ENCODE measurements around the gene KRT74.

Gene KRT74

DNA sequence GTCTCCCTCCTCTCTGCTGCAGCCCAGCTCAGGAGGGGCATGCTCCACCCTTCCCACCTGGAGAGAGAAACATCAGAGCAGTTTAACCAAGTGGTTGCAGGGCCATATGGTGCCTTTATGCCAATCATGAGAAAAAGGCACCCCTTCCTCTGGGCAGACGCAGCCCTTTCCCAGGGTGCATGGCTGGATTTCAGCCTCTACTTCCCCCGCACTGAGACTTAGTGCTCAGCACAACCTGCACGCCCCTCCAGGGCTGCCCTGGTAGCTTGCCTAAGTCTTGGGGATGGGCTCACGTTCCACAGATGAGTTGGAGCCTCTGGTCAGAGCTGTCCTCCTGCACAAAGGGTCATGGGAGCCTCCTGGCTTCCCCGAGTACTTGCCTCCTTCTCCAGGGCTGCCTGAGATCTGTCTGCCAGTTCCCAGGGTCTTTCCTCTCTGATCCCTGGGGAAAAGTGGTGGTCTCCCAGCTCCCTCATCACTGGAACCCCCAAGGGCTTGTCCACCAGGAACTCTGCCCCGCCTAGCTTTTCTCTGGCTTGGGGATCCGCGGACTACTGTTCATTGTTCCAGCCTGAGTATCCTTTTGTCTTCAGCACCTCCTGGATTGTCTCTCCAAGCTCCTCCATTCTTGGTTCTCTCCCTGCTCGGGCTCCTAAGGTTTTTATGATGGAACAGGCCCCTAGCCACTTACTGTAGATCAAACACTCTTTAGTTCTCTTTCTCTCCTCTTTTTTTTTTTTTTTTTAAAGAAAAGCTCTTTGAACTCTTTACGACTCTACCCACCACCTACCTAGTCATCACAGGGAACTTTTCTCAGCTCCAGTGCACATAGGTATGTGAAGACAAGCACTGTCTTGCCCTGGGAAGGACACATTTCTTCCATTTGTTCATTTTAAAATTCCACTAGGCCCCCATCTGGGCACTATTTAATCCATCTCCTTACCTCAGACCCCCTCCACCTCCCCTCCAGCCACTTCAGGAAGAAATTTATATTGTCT is 6.1 kb upstream of the KRT74 start:
- H3K4me3 ChIP-seq (ENCODE audit: low read depth, low read length), result no peak overlapping the region
- no peak for DNase-seq (ENCODE audit: low read depth)

GRCh38 chr12:52578469-52578868 is 4.8 kb upstream of the KRT74 start:
- no peak for DNase-seq (ENCODE audit: low read depth)
- H3K4me3 ChIP-seq (ENCODE audit: low read depth, low read length), result no peak overlapping the region

- H3K4me3 ChIP-seq (ENCODE audit: low read depth, low read length), result no peak overlapping the region
- DNase-seq (ENCODE audit: low read depth), result no peak
Observed at GRCh38 chr12:52577316-52577715, 3.7 kb upstream of the KRT74 start.

DNA sequence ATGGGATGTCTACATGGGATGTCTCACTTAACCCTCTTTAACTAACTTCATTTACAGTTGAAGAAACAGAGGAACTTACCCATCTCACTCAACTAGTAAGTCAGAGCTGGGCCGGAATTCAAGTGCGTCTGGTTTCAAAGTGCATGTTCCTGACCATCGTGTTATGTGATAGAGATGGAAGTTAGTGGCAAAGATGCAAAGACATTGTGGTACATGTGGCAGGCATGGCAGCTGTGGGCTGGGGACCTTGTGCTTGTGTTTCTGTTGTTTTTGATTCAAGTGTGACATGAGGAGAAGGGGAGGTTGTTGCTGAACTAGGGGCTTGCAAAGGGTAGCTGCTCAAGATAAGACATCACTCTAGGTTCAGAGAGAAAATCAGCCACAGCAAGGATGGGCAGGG is 2.3 kb upstream of the KRT74 start:
- DNase-seq (ENCODE audit: low read depth), result no peak
- H3K4me3 ChIP-seq (ENCODE audit: low read depth, low read length), result no peak overlapping the region

- no peak overlapping the region for H3K4me3 ChIP-seq (ENCODE audit: low read depth, low read length)
- DNase-seq (ENCODE audit: low read depth), result no peak
Observed at GRCh38 chr12:52575256-52575655, 1.6 kb upstream of the KRT74 start.

- H3K4me3 ChIP-seq (ENCODE audit: low read depth, low read length), result no peak overlapping the region
- no peak for DNase-seq (ENCODE audit: low read depth)
Observed at GRCh38 chr12:52573306-52573705, 337 bp downstream of the KRT74 start.

DNA sequence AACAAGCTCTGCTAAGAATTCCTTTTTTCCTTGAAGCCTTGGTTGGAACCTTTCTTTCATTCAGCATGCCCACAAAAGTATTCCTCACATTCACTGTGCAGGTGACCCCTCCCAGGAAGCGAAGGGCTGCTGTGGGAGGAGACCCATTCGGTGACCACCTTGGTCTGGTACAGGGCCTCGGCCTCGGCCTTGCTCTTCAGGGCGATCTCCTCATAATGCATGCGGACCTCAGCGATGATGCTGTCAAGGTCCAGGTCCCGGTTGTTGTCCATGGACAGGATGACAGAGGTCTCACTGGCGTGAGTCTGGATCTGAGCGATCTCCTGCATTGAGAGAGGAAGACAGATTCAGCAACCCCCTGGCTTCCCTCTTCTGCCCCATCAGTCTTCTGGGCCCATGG is 3.1 kb downstream of the KRT74 start:
- DNase-seq (ENCODE audit: low read depth), result no peak
- no peak overlapping the region for H3K4me3 ChIP-seq (ENCODE audit: low read depth, low read length)

DNA sequence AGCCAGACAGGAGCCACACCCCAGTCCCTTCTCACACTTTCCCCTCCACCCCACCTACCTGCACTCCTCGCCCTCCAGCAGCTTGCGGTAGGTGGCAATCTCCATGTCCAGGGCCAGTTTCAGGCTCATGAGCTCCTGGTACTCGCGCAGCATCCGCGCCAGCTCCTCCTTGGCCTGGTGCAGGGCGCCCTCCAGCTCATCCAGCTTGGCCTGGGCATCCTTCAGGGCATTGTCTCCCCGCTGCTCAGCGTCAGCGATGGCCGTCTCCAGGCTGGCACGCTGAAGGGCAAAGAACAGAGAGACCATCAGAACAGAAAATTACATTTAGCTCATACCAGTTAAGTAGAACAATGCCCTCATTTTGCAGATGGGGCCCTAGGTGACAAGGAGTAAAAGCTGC is 5.5 kb downstream of the KRT74 start:
- no peak overlapping the region for H3K4me3 ChIP-seq (ENCODE audit: low read depth, low read length)
- DNase-seq (ENCODE audit: low read depth), result no peak

GRCh38 chr12:52566847-52567291 is 6.8 kb downstream of the KRT74 start:
- no peak overlapping the region for H3K4me3 ChIP-seq (ENCODE audit: low read depth, low read length)
- DNase-seq (ENCODE audit: low read depth), result no peak

- no peak overlapping the region for H3K4me3 ChIP-seq (ENCODE audit: low read depth, low read length)
- no peak for DNase-seq (ENCODE audit: low read depth)
Observed at GRCh38 chr12:52564582-52564981, 9.1 kb downstream of the KRT74 start.

- H3K4me3 ChIP-seq (ENCODE audit: low read depth, low read length), result no peak overlapping the region
- DNase-seq (ENCODE audit: low read depth), result no peak
Observed at GRCh38 chr12:52561880-52562449, 11.7 kb downstream of the KRT74 start.

DNA sequence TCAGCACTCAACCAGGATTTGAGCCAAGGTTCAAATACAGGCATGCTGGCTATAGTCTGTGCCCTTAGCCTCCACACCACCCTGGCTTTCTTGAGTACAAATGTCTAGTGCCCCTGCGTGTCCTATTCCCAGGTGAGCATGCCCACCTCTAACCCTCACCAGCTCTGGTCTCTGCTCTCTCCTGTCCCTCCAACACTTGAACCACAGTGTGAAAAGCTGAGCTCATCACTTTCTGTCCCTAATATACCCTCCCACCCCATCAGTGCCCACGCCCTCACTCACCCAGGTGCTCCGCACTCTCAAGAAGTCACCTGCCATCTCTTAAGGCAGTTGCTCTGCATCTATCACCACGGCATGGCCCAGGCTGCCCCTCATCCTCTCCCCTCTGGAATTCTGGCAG is 13.7 kb downstream of the KRT74 start:
- DNase-seq (ENCODE audit: low read depth), result no peak
- H3K4me3 ChIP-seq (ENCODE audit: low read depth, low read length), result no peak overlapping the region

DNA sequence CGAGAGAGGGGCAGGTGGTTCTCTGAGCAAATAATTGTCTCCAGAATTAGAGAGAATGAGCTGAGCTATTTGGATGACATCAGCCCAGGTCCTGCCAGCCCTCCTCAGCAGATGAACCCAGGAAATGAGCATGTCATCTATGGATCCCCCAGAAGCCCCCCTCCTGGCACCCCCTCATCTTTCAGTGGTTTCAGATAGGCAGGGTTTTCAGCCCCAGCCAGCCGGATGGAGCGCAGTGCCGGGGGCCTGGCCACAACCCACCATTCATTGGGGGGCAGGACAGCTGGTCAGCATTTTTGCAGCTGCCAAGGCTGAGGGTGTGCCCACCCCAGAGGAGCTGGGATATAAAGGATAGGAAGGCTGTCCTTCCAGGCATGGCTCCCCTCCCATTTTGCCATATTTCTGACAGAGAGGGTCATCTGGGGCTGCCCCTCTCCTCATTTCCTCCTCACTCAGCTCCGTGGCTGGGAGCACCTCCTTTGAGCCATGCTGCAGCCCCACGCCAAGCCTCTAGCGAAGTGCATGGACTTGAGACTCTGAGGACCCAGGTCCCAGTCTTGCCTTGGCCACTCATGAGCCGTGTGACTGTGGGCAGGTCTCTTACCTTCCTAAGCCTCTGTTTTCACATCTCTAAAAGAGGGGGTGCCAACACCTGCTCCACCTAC is 14.7 kb downstream of the KRT74 start:
- DNase-seq (ENCODE audit: low read depth), result no peak

GRCh38 chr12:52557476-52557875 is 16.2 kb downstream of the KRT74 start:
- no peak for DNase-seq (ENCODE audit: low read depth)
- H3K4me3 ChIP-seq (ENCODE audit: low read depth, low read length), result no peak overlapping the region

More for the DNA sequence above, 14.7 kb downstream of the KRT74 start:
- H3K4me3 ChIP-seq (ENCODE audit: low read depth, low read length), result no peak overlapping the region

DNA sequence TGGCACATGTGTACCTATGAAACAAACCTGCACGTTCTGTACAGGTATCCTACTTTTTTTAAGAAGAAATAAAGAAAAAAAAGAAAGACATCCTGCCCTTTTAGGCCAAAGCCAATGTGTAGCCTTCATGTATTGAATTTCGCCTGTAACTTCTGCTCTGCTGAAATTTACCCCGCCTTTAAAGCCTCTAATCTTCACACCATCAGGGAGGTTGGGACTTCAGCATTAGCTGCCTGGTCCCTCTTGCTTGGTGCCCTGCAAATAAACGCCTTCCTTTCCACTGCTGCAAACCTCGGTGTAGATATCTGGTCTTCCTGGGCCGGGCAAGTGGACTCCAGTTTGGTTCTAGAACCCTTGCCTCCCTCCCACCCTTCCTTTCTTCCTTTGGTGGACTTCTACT is 18.1 kb downstream of the KRT74 start:
- no peak overlapping the region for H3K4me3 ChIP-seq (ENCODE audit: low read depth, low read length)
- DNase-seq (ENCODE audit: low read depth), result no peak

DNA sequence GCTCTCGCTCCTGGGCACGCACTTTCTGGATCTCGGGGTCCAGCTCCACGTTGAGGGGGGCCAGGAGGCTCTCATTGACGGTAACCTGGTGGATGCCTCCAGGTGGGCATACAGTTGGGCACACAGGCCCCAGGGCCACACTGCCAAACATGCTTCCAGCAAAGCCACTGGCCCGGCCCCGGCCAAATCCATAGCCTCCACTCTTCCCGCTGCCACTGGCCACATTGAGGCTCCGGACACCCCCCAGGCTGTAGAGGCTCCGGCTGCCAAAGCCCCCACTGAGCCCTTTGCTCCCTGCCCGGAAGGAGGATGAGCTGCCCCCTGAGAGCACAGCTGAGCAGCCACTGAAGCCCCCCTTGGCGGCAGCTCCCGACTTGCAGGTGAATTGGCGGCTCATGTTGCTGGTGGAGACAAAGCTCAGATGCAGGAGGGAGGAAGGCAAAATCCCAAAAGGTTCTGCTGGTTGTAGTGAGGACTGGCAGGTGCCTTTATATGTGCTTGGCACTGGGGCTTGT is 20.9 kb downstream of the KRT74 start, which contains the start of gene KRT71:
Gene KRT71, minus strand, starts transcription at position 465 of the 515 bp plus-strand sequence. Its CDS starts 68 bp downstream, at position 397.
- DNase-seq (ENCODE audit: low read depth), result no peak

DNA sequence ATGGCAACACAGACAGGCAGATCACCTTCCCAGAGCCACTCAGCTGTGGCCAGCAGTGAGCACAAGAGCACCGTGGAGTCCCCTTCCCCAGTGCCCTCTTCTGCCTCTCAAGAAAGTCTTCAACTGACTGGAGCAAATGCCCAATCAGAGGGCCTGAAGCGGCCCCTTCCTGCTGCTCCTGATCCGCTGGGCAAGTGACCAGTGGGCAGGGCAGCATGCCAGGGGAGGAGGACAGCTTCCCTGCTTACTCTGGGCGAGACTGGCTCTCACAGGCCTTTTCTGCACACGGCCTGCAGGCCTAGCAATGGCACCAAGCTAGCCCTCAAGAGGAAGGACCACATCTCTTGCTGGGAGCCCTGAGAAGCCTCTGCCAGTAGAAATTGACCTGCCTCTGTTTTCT is 21.6 kb downstream of the KRT74 start:
- no peak overlapping the region for H3K4me3 ChIP-seq (ENCODE audit: low read depth, low read length)
- no peak for DNase-seq (ENCODE audit: low read depth)

More for the DNA sequence above, 20.9 kb downstream of the KRT74 start, which contains the start of gene KRT71:
- H3K4me3 ChIP-seq (ENCODE audit: low read depth, low read length), result no peak within 1 kb of the TSS

- H3K4me3 ChIP-seq (ENCODE audit: low read depth, low read length), result no peak overlapping the region
- DNase-seq (ENCODE audit: low read depth), result no peak
Observed at GRCh38 chr12:52551216-52551865, 22.3 kb downstream of the KRT74 start.

- DNase-seq (ENCODE audit: low read depth), result no peak
- no peak overlapping the region for H3K4me3 ChIP-seq (ENCODE audit: low read depth, low read length)
Observed at GRCh38 chr12:52546126-52546525, 27.5 kb downstream of the KRT74 start.

All from skeletal muscle cell (primary cell).